K562 (cell line): ENCODE measurements around the gene XCL2. TPM values are rescaled to one million over a fixed set of nuclear protein-coding genes. Genes with fewer than 3 reads are reported as not detected.
A peak's percentile ranks its signal among the peaks of the same experiment; 100 is the strongest.

Experiments used
- ATAC-seq: fragments of 200-7000 bp; cut with Tn5 transposase; 3 replicates; pipeline ENCODE4 v1.9.1; 2020; ENCODE audit warnings: moderate library complexity
- BruUV-seq: library from RNA; stranded (reverse); fragments of 400-500 nt; replicated peaks from 2 replicates; lab custom pipeline; 2021; lab: Mats Ljungman, UMichigan
- CTCF ChIA-PET: fragments of 300-600 bp; formaldehyde crosslinking; extraction: SDS; loops from one replicate; lab custom pipeline; 2021; ENCODE audit warnings: low intra/inter-chr PET ratio; lab: Yijun Ruan, JAX
- POLR2A ChIA-PET: fragments of 300-600, 350-650 bp; sonication (Branson Sonifier 250); formaldehyde crosslinking; extraction: SDS; loops from one replicate; lab custom pipeline; 2021; ENCODE audit warnings: antibody characterized with exemption, inconsistent platforms; lab: Yijun Ruan, JAX
- DNase-seq, 4 experiments: peaks; one replicate each; pipeline versions ENCODE4 v3.0.0 to v3.0.0-alpha.2; 2011 to 2018; ENCODE audit warnings: low spot score in 3 of 4, mixed read lengths in 3 of 4; ENCODE audit errors: extremely low read depth in 1 of 4
- FAIRE-seq: peaks from 2 replicates; lab custom pipeline; 2011; peaks lifted over from hg19 to GRCh38; lab: Jason Lieb, UNC
- H2AFZ ChIP-seq: 2 replicates; pipeline ENCODE4 v1.6.0; 2011; ENCODE audit warnings: low read depth, low read length, control low read depth, inconsistent platforms
- H3K27ac ChIP-seq: fragments of 200-600 bp; 3 replicates; pipeline ENCODE4 v1.8.0; 2011; ENCODE audit warnings: low read depth, mild to moderate bottlenecking, control low read depth, inconsistent platforms, low read length, moderate library complexity, mixed read lengths; ENCODE audit errors: extremely low read depth
- H3K27me3 ChIP-seq, 2 experiments: fragments of 300-600 bp in 1 of 2; 2 replicates in 1 of 2; 3 replicates in 1 of 2; pipeline versions ENCODE4 v1.6.0 to v1.8.0; 2011; ENCODE audit warnings: inconsistent platforms in 2 of 2, low read length in 2 of 2, mild to moderate bottlenecking in 1 of 2, mixed read lengths in 1 of 2, moderate library complexity in 1 of 2; ENCODE audit not compliant: control insufficient read depth in 2 of 2, insufficient read depth in 2 of 2
- H3K36me3 ChIP-seq: fragments of 300-600 bp; 3 replicates; pipeline ENCODE4 v1.8.0; 2011; ENCODE audit warnings: mild to moderate bottlenecking, low read length, inconsistent platforms; ENCODE audit not compliant: control insufficient read depth, insufficient read depth
- H3K4me1 ChIP-seq, 2 experiments: fragments of 200-600 bp in 1 of 2; replicated peaks in 1 of 2; 2 replicates in 1 of 2; 3 replicates in 1 of 2; pipeline versions ENCODE4 v1.5.1 to v1.8.0; 2011; ENCODE audit warnings: inconsistent platforms in 2 of 2, low read length in 2 of 2, mild to moderate bottlenecking in 1 of 2, mixed read lengths in 1 of 2, moderate library complexity in 1 of 2; ENCODE audit not compliant: control insufficient read depth in 2 of 2, insufficient read depth in 2 of 2
- H3K4me2 ChIP-seq: 2 replicates; pipeline ENCODE4 v1.6.1; 2011; ENCODE audit warnings: low read length, control low read depth, inconsistent platforms, mixed read lengths; ENCODE audit not compliant: insufficient read depth
- H3K4me3 ChIP-seq: fragments of 200-600 bp; sonication (generic), shearing (Covaris generic); 2 replicates; pipeline ENCODE4 v1.5.1; 2016; ENCODE audit warnings: control low read depth, inconsistent platforms
- H3K79me2 ChIP-seq: fragments of 200-600 bp; 3 replicates; pipeline ENCODE4 v1.8.0; 2011; ENCODE audit warnings: low read length, inconsistent platforms; ENCODE audit not compliant: control insufficient read depth, insufficient read depth
- H3K9ac ChIP-seq, 2 experiments: 2 replicates each; pipeline versions ENCODE4 v1.6.0 to v1.6.1; 2011; ENCODE audit warnings: low read depth in 2 of 2, low read length in 2 of 2, control low read depth in 1 of 2, inconsistent platforms in 1 of 2, mild to moderate bottlenecking in 1 of 2, mixed read lengths in 1 of 2; ENCODE audit not compliant: insufficient read depth in 1 of 2
- H3K9me1 ChIP-seq: one replicate; pipeline ENCODE4 v1.6.0; 2011; ENCODE audit warnings: inconsistent platforms, mild to moderate bottlenecking, low read length, moderate library complexity; ENCODE audit not compliant: control insufficient read depth, insufficient read depth
- H3K9me3 ChIP-seq: replicated peaks from 2 replicates; pipeline ENCODE4 v1.5.1; 2011; ENCODE audit warnings: low read depth, low read length, inconsistent platforms; ENCODE audit not compliant: control insufficient read depth, insufficient read depth
- H4K20me1 ChIP-seq: replicated peaks from 2 replicates; pipeline ENCODE4 v1.6.1; 2011; ENCODE audit warnings: low read length, inconsistent platforms, mixed read lengths; ENCODE audit not compliant: control insufficient read depth, insufficient read depth
- BRCA1 ChIP-seq, 2 experiments: fragments of 450-650 bp in 1 of 2; sonication (generic) in 1 of 2; formaldehyde crosslinking in 1 of 2; IDR thresholded peaks; 2 replicates each; pipeline versions ENCODE4 v1.5.0 to v1.6.1; 2017 to 2020; ENCODE audit warnings: mild to moderate bottlenecking in 1 of 2, missing genetic modification reagents in 1 of 2
- CEBPB ChIP-seq: fragments of 450-650 bp; IDR thresholded peaks from 2 replicates; pipeline ENCODE4 v1.6.1; 2016; ENCODE audit warnings: missing genetic modification characterization, missing compliant biosample characterization
- DACH1 ChIP-seq: fragments of 450-650 bp; IDR thresholded peaks from 2 replicates; pipeline ENCODE4 v1.6.1; 2018; ENCODE audit not compliant: partially characterized antibody
- DPF2 ChIP-seq: fragments of 450-650 bp; IDR thresholded peaks from 2 replicates; pipeline ENCODE4 v1.6.1; 2016
- MAFK ChIP-seq: IDR thresholded peaks from 2 replicates; pipeline ENCODE4 v1.6.1; 2011; ENCODE audit warnings: low read length, improper control_type of control experiment
- MBD2 ChIP-seq: sonication (generic); IDR thresholded peaks from 2 replicates; pipeline ENCODE4 v1.6.1; 2016; ENCODE audit warnings: low read depth, borderline replicate concordance
- NONO ChIP-seq, 2 experiments: fragments of 200-400 bp in 1 of 2; fragments of 450-650 bp in 1 of 2; formaldehyde crosslinking in 1 of 2; IDR thresholded peaks; 2 replicates each; pipeline ENCODE4 v1.6.1; 2017; ENCODE audit warnings: low read depth in 2 of 2, mild to moderate bottlenecking in 2 of 2, moderate library complexity in 2 of 2, low read length in 1 of 2
- POLR3G ChIP-seq: IDR thresholded peaks from 2 replicates; pipeline ENCODE4 v1.6.1; 2011; ENCODE audit not compliant: insufficient read length, insufficient replicate concordance; ENCODE audit errors: extremely low read depth
- PRPF4 ChIP-seq: fragments of 200-400 bp; formaldehyde crosslinking; IDR thresholded peaks from one replicate; pipeline ENCODE4 v1.6.1; 2017; ENCODE audit warnings: low read length, low read depth, mild to moderate bottlenecking; ENCODE audit not compliant: insufficient read depth, poor library complexity, severe bottlenecking
- SMARCC2 ChIP-seq: fragments of 450-650 bp; IDR thresholded peaks from 2 replicates; pipeline ENCODE4 v1.6.1; 2017; ENCODE audit warnings: antibody characterized with exemption, moderate library complexity, mild to moderate bottlenecking, low read depth
- SPI1 ChIP-seq: IDR thresholded peaks from 2 replicates; pipeline ENCODE4 v1.6.1; 2011; ENCODE audit warnings: low read depth, low read length, control low read depth, borderline replicate concordance
- TFAM ChIP-seq: fragments of 250-450 bp; sonication (Bioruptor Pico); conservative IDR thresholded peaks from 2 replicates; pipeline ENCODE4 v1.5.0; 2021; ENCODE audit warnings: mild to moderate bottlenecking, moderate library complexity
- ZFPM2 ChIP-seq: fragments of 250-450 bp; sonication (Bioruptor Pico); IDR thresholded peaks from 2 replicates; pipeline ENCODE4 v1.5.1; 2022; ENCODE audit warnings: mild to moderate bottlenecking
- ZNF75A ChIP-seq: fragments of 450-650 bp; formaldehyde crosslinking; IDR thresholded peaks from 2 replicates; pipeline ENCODE4 v1.4.0; 2020; ENCODE audit warnings: mild to moderate bottlenecking
- WGBS: fragments of 100-300 bp; shearing (Covaris generic); methylation state at CpG from one replicate; pipeline ENCODE4 v1.1.6; 2016; ENCODE audit warnings: low coverage, mixed read lengths; ENCODE audit not compliant: insufficient coverage; ENCODE audit errors: missing lambda C conversion rate; 5-methylcytosine and 5-hydroxymethylcytosine counted together
- in situ Hi-C: fragments of 300-500 bp; cut with MboI; formaldehyde crosslinking; loops from 4 replicates; pipeline ENCODE4 v1.15.0; 2018; ENCODE audit warnings: inconsistent platforms, mixed read lengths
- intact Hi-C: fragments of 100-400 bp; cut with micrococcal nuclease; formaldehyde crosslinking; loops from 2 replicates; pipeline ENCODE4 v1.14.2; 2022
- polyA plus RNA-seq, 8 experiments: library from polyadenylated mRNA; depleted of rRNA in 4 of 8; stranded (reverse) in 5 of 8; unstranded in 3 of 8; fragments of >200 nt; fragmentation: Nextera tagmentation in 2 of 8; fragmentation: Illumina TruSeq in 1 of 8; extraction: Ambion mirVana in 2 of 8; extraction: Trizol in 1 of 8; gene quantifications; 2 replicates each; pipeline versions ENCODE4 v1.2.1 to v1.2.3, GENCODE V29; 2011 to 2014; ENCODE audit warnings: inconsistent platforms in 1 of 8, missing spikeins in 1 of 8
- total RNA-seq, 7 experiments: library from RNA; depleted of rRNA in 6 of 7; stranded (reverse); fragments of >200 nt in 6 of 7; fragmentation: Illumina TruSeq in 2 of 7; extraction: Trizol in 2 of 7; gene quantifications; 2 replicates each; pipeline versions ENCODE4 v1.2.1 to v1.2.3, GENCODE V29; 2011 to 2021; ENCODE audit warnings: low replicate concordance in 1 of 7
- TF ChIP-seq, protein P1 (sequence below), 2 experiments: fragments of 450-650 bp in 1 of 2; sonication (generic) in 1 of 2; formaldehyde crosslinking; conservative IDR thresholded peaks; 2 replicates each; pipeline versions ENCODE4 v1.4.0 to v1.8.1; 2020 to 2022; ENCODE audit warnings: mild to moderate bottlenecking in 1 of 2, missing genetic modification reagents in 1 of 2
- TF ChIP-seq, protein P2 (sequence below): fragments of 450-650 bp; IDR thresholded peaks from 2 replicates; pipeline ENCODE4 v1.6.1; 2016; ENCODE audit warnings: borderline replicate concordance
- TF ChIP-seq, protein P3 (sequence below): fragments of 250-450 bp; sonication (Bioruptor Pico); IDR thresholded peaks from 2 replicates; pipeline ENCODE4 v1.8.0; 2022; ENCODE audit warnings: inconsistent platforms

The XCL2 gene
- total and polyA plus RNA-seq, 9 of the 15 experiments (the other 6 are each of a cell fraction or from before 2014, with no cell fraction given), result not detected

DNA sequence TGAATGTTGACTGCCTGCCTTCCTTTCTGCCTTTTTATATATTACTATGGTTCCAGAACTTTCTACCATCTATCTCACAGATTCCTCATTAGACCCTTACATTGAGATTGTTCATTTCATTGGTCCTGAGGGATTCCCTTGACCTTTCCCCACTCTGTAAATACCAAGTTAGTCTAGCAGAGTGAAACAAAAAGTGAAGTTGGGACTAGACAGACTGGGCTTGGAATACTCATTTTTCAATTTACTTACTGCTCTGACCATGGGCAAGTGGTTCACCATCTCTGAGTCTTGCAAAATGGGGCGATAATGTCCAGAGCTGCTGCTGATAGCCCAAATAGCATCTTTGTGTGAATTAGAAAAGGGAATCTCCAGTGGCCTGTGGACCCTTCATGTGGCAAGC lies 38.8 kb downstream of the XCL2 start (continued):
- TF ChIP-seq, protein P1, sequence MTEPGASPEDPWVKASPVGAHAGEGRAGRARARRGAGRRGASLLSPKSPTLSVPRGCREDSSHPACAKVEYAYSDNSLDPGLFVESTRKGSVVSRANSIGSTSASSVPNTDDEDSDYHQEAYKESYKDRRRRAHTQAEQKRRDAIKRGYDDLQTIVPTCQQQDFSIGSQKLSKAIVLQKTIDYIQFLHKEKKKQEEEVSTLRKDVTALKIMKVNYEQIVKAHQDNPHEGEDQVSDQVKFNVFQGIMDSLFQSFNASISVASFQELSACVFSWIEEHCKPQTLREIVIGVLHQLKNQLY (CRISPR knock-in tag; conservative IDR thresholded peaks at IDR 0.05), result no peak
- TF ChIP-seq ZNF75A (CRISPR knock-in tag), result no peak
- TF ChIP-seq PRPF4, result no peak

DNA sequence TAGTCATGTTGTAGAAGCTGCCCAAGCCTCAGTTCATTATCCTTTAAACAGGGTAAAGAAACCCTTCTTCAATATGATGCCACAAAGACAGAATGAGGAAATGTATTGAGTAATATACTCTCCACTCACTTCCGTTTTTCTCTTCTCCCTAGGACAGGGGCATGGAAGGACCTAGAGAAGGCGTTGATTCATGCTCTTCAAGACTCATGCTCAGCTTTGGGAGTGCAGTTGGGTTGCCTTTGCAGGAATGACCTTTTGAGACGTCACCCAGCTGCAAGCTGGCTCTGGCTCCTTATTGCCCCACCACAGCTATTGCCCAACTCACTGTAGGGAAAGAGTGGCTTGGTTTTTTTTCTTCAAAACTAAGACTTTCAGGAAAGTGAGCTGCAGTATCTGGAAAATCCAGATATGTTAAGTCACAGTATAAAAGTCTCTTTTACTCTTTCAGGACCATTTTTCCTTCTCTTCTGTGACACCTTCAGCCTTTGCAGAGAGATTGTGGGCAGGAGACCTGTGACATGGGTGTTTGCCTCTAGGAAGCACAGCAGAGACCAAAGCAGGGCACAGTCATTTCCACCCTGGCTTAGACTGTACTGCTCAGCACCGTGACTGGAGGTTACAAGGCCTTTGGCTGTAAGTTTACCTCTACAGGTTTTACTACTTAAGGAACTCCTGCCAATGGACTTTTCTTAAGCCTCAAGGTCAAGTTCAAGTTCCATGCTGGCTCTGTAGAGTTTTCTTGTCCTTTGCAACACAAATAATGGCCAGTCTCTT lies 39.5 kb downstream of the XCL2 start:
- intact Hi-C loops, result no loop called here
- BruUV-seq, result no TSS peak
- TF ChIP-seq SPI1 (peak; percentile 84), SMARCC2 (no peak), BRCA1 (IDR thresholded peaks at IDR 0.05) (no peak), BRCA1 (CRISPR knock-in tag; IDR thresholded peaks at IDR 0.05) (no peak), MAFK (no peak), TFAM (CRISPR knock-in tag) (no peak), CEBPB (tag) (peak; percentile 73), DACH1 (no peak), NONO (IDR thresholded peaks at IDR 0.05; ENCODE audit: low read depth in 2 of 2, low read length in 1 of 2) (no peak), DPF2 (no peak), POLR3G (no peak), MBD2 (no peak), ZFPM2 (CRISPR knock-in tag) (no peak)
- TF ChIP-seq, protein P2, sequence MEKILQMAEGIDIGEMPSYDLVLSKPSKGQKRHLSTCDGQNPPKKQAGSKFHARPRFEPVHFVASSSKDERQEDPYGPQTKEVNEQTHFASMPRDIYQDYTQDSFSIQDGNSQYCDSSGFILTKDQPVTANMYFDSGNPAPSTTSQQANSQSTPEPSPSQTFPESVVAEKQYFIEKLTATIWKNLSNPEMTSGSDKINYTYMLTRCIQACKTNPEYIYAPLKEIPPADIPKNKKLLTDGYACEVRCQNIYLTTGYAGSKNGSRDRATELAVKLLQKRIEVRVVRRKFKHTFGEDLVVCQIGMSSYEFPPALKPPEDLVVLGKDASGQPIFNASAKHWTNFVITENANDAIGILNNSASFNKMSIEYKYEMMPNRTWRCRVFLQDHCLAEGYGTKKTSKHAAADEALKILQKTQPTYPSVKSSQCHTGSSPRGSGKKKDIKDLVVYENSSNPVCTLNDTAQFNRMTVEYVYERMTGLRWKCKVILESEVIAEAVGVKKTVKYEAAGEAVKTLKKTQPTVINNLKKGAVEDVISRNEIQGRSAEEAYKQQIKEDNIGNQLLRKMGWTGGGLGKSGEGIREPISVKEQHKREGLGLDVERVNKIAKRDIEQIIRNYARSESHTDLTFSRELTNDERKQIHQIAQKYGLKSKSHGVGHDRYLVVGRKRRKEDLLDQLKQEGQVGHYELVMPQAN, result no peak
- TF ChIP-seq, protein P3, sequence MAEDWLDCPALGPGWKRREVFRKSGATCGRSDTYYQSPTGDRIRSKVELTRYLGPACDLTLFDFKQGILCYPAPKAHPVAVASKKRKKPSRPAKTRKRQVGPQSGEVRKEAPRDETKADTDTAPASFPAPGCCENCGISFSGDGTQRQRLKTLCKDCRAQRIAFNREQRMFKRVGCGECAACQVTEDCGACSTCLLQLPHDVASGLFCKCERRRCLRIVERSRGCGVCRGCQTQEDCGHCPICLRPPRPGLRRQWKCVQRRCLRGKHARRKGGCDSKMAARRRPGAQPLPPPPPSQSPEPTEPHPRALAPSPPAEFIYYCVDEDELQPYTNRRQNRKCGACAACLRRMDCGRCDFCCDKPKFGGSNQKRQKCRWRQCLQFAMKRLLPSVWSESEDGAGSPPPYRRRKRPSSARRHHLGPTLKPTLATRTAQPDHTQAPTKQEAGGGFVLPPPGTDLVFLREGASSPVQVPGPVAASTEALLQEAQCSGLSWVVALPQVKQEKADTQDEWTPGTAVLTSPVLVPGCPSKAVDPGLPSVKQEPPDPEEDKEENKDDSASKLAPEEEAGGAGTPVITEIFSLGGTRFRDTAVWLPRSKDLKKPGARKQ (CRISPR knock-in tag), result no peak

More for the DNA sequence above, 39.5 kb downstream of the XCL2 start:
- in situ Hi-C loops, result no loop called here
- ChIA-PET CTCF (interaction anchor here (1.0 kb wide), 1 partner anchor 12 kb away, joined by 3 read pairs; no protein-coding TSS in a partner anchor), POLR2A (interaction anchor here (0.6 to 0.7 kb wide), 2 partner anchors 13 to 161 kb away, joined by 3 read pairs; no protein-coding TSS in a partner anchor)
- FAIRE-seq (no peak), DNase-seq (no peak), ATAC-seq (no peak)
- no peaks in the 10 kb centered on the region for H4K20me1 ChIP-seq
- no peak overlapping the region for H3K4me3 ChIP-seq
- no peak overlapping the region for H3K9ac ChIP-seq
- H3K27ac ChIP-seq, result no peak overlapping the region
- H3K27me3 ChIP-seq, result no peaks in the 10 kb centered on the region; a peak in 2 of 5 replicates
- no peak overlapping the region for H3K4me2 ChIP-seq
- H3K79me2 ChIP-seq, result no peaks in the 10 kb centered on the region
- no peaks in the 10 kb centered on the region for H3K36me3 ChIP-seq
- 5% methylated on average over 4 of the region's 4 CpGs for WGBS
- H3K9me1 ChIP-seq, result no peaks in the 10 kb centered on the region
- H3K9me3 ChIP-seq, result no peaks in the 10 kb centered on the region
- no peak overlapping the region for H2AFZ ChIP-seq
- no peaks in the 10 kb centered on the region for H3K4me1 ChIP-seq
